Aorta (tissue), 5 donors: ENCODE data around the gene PRPH. TPM values are rescaled to one million over a fixed set of nuclear protein-coding genes. Genes with fewer than 3 reads are reported as not detected.
"Not testable (repeated sequence)": the region's sequence is repeated elsewhere in the genome, so short reads cannot be mapped to it uniquely, and the experiment has no call there.

Source experiments
- ATAC-seq: fragments of 200-7000 bp; cut with Tn5 transposase; one replicate; pipeline ENCODE4 v1.9.1; 2022; ENCODE audit warnings: moderate library complexity; ENCODE audit not compliant: low FRiP score
- DNase-seq, 2 donors: peaks; one replicate each; pipeline ENCODE4 v3.0.0-alpha.2; 2020
- H3K27ac ChIP-seq, 2 donors: one replicate each; pipeline ENCODE4 v1.5.1; 2013; ENCODE audit warnings: low read length in 2 of 2, mild to moderate bottlenecking in 2 of 2, moderate library complexity in 2 of 2, control low read depth in 1 of 2, inconsistent platforms in 1 of 2, low read depth in 1 of 2
- H3K27me3 ChIP-seq, 2 donors: one replicate each; pipeline ENCODE4 v1.6.1; 2013; ENCODE audit warnings: control low read depth in 1 of 2, low read length in 1 of 2, mild to moderate bottlenecking in 1 of 2, moderate library complexity in 1 of 2; ENCODE audit not compliant: insufficient read depth in 2 of 2, control insufficient read depth in 1 of 2
- H3K36me3 ChIP-seq, 2 donors: one replicate each; pipeline ENCODE4 v1.6.1; 2013; ENCODE audit warnings: control low read depth in 1 of 2, low read length in 1 of 2, mild to moderate bottlenecking in 1 of 2; ENCODE audit not compliant: insufficient read depth in 2 of 2, control insufficient read depth in 1 of 2
- H3K4me1 ChIP-seq, 2 donors: one replicate each; pipeline ENCODE4 v1.6.1; 2013; ENCODE audit warnings: low read length in 2 of 2, control low read depth in 1 of 2, mild to moderate bottlenecking in 1 of 2, moderate library complexity in 1 of 2; ENCODE audit not compliant: insufficient read depth in 2 of 2, control insufficient read depth in 1 of 2
- H3K4me3 ChIP-seq, 2 donors: one replicate each; pipeline ENCODE4 v1.5.1; 2013; ENCODE audit warnings: low read length in 2 of 2, control low read depth in 1 of 2, mild to moderate bottlenecking in 1 of 2
- H3K9me3 ChIP-seq: one replicate; pipeline ENCODE4 v1.6.1; 2013; ENCODE audit warnings: mild to moderate bottlenecking, low read length; ENCODE audit not compliant: control insufficient read depth
- WGBS, 2 donors: extraction: QIAGEN DNeasy Blood & Tissue Kit; methylation state at CpG; one replicate each; pipeline ENCODE4 v1.1.7; 2013; 5-methylcytosine and 5-hydroxymethylcytosine counted together
- intact Hi-C, 2 donors: fragments of 100-400 bp; cut with DNase I; formaldehyde crosslinking; loops; one replicate each; pipeline versions ENCODE4 v1.14.2 to v1.15.0; 2022
- polyA plus RNA-seq, 2 donors: library from polyadenylated mRNA; stranded (reverse); fragments of 200-250 nt; gene quantifications; one replicate each; pipeline ENCODE4 v1.2.3, GENCODE V29; 2013
- total RNA-seq, 2 donors: library from RNA; stranded (reverse); fragmentation: NEBNext Ultra II Directional; extraction: Animal tissue kit (Norgen Biotek cat#: 25700); gene quantifications; one replicate each; pipeline ENCODE4 v1.2.1, GENCODE V29; 2021
- donor health status: healthy with polysubstance abuse.
- donor health status: Bipolar disorder and iron deficiency.
- donor health status: DM: no; HTN: no; CAD: no.
- donor health status: DM: no; HTN: no; CAD: no.
- donor health status: DM: yes; HTN: yes; CAD: no.

The PRPH gene
- total and polyA plus RNA-seq, 4 donors: 0.49 to 13.8 (median 5.4) TPM; not detected in 1

DNA sequence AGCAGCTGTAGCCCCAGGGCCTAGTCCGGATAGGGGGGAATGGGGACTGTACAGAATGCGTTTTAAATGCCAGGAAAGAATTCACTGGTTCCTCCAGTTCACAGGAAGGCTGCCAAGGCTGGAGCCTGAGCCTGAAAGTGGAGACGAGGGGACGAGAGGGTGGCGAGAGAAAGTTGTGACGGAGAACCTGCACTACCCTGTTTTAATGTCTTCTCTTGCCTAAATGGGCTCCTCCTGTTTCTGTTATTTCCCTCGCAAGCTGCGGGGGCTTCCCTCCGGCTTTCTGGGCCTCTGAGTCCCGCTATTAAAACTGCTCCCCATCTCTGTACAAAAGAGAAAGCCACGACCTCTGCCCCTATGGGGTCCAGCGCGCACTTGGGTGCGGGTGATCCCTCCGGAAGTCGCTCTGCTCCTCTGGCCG is 37.5 kb downstream of the PRPH start:
- intact Hi-C loops: loop anchor here in 1 of 2 donors (5.0 kb wide), 1 partner anchor 45 kb away; no protein-coding TSS in a partner anchor
- Histone ChIP-seq H3K9me3 (no peaks in the 10 kb centered on the region), H3K4me3 (no peak overlapping the region), H3K4me1 (no peaks in the 10 kb centered on the region), H3K36me3 (no peaks in the 10 kb centered on the region), H3K27ac (no peak overlapping the region), H3K27me3 (no peaks in the 10 kb centered on the region)
- ATAC-seq (no peak), DNase-seq (no peak)
- 78 to 83% methylated on average over 17 of the region's 17 CpGs for WGBS, 2 donors

DNA sequence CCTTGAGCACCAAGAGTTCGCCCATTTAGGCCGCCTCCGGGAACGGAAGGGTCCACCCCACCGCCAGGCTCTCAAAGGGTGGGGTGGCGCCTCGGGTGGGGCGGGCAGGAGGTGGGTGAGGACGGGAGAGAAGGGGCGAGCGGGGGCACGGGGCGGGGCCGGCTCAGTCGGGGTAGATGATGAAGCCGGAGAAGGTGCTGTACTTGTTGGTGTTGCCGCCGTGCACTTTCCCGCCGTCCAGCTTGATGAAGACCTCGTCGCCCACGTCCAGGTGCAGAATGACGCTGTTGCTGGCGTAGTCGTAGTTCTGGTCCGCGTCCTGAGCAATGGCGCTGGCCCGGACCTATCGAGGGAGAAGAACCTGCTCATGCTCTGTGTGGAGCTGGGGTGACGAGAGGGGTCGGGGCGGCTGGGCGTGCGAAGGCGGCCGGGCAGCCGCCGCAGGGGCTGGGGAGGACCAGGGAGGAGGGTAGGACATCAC is 38.0 kb downstream of the PRPH start:
- ATAC-seq: no peak
- H3K4me3 ChIP-seq: no peak overlapping the region
- no peak for DNase-seq
- H3K27ac ChIP-seq: no peak overlapping the region
- 33 to 44% methylated on average over 34 to 40 of the region's 40 CpGs for WGBS, 2 donors
- no peaks in the 10 kb centered on the region for H3K9me3 ChIP-seq
- H3K4me1 ChIP-seq: no peaks in the 10 kb centered on the region
- no peaks in the 10 kb centered on the region for H3K36me3 ChIP-seq
- intact Hi-C loops: loop anchor here in 1 of 2 donors (5.0 kb wide), 1 partner anchor 46 kb away; no protein-coding TSS in a partner anchor
- no peaks in the 10 kb centered on the region for H3K27me3 ChIP-seq

DNA sequence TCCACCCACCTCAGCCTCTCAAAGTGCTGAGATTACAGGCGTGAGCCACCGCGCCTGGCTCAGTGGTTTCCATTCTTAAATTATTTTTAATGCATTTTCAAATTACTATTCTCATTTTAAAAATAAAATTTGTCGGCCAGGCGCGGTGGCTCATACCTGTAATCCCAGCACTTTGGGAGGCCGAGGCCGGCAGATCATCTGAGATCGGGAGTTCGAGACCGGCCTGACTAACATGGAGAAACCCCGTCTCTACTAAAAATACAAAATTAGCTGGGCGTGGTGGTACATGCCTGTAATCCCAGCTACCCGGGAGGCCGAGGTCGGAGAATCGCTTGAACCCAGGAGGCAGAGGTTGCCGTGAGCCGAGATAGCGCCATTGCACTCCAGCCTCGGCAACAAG is 38.8 kb downstream of the PRPH start:
- 71 to 73% methylated on average over 21 of the region's 21 CpGs for WGBS, 2 donors
- not testable (repeated sequence) for ATAC-seq, H3K9me3 ChIP-seq, H3K4me3 ChIP-seq, DNase-seq, H3K36me3 ChIP-seq, H3K27ac ChIP-seq, H3K27me3 ChIP-seq, H3K4me1 ChIP-seq
- intact Hi-C loops: loop anchor here in 1 of 2 donors (5.0 kb wide), 1 partner anchor 46 kb away; no protein-coding TSS in a partner anchor

DNA sequence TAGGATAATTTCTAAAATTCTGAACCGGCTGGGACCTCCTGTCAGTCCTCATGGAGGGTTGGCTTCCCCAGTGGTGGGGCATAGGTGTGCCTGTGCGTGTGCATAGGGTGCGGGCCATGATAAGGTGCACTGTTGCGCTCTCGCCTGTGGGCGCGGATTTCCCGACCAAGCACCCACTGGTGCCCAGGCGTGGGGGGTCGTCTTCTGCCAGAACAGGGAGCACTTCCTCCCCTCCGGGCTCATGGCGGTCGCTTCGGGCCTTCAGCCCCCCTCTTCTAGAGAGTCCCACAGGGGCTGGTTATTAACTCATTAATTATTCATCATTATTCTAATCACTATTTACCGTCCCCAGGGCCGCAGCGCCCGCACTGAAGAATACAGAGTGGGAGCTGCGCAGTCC is 39.3 kb downstream of the PRPH start:
- WGBS, 2 donors: 85 to 89% methylated on average over 19 of the region's 19 CpGs
- ATAC-seq (no peak), DNase-seq (no peak)
- Histone ChIP-seq H3K4me1 (no peaks in the 10 kb centered on the region), H3K27ac (no peak overlapping the region), H3K4me3 (no peak overlapping the region), H3K9me3 (no peaks in the 10 kb centered on the region), H3K36me3 (no peaks in the 10 kb centered on the region), H3K27me3 (no peaks in the 10 kb centered on the region)
- intact Hi-C loops: loop anchor here in 1 of 2 donors (5.0 kb wide), 1 partner anchor 47 kb away; no protein-coding TSS in a partner anchor

DNA sequence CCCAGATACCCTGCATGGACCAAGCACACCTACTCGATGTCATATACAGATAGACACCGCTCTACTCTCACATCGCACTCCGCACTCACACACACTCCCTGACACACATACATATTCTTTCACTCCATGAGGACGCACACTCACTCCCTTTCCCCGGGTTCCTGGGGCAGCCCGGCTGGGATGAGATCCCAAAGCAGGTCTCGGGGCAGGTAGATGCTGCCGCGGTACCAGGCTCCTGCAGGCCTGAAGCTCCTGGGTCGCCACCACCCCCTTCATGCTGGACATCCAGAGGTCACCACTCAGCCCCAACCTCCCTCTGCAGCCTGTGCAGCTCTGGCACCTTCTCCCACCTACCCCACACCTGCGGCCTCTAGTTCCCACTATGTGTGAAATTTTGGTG is 39.7 kb downstream of the PRPH start:
- Histone ChIP-seq H3K9me3 (no peaks in the 10 kb centered on the region), H3K27me3 (no peaks in the 10 kb centered on the region), H3K4me3 (no peak overlapping the region), H3K36me3 (no peaks in the 10 kb centered on the region), H3K27ac (no peak overlapping the region), H3K4me1 (no peaks in the 10 kb centered on the region)
- ATAC-seq: no peak
- intact Hi-C loops: loop anchor here in 1 of 2 donors (5.0 kb wide), 1 partner anchor 47 kb away; no protein-coding TSS in a partner anchor
- WGBS, 2 donors: 87 to 88% methylated on average over 12 of the region's 12 CpGs
- no peak for DNase-seq

DNA sequence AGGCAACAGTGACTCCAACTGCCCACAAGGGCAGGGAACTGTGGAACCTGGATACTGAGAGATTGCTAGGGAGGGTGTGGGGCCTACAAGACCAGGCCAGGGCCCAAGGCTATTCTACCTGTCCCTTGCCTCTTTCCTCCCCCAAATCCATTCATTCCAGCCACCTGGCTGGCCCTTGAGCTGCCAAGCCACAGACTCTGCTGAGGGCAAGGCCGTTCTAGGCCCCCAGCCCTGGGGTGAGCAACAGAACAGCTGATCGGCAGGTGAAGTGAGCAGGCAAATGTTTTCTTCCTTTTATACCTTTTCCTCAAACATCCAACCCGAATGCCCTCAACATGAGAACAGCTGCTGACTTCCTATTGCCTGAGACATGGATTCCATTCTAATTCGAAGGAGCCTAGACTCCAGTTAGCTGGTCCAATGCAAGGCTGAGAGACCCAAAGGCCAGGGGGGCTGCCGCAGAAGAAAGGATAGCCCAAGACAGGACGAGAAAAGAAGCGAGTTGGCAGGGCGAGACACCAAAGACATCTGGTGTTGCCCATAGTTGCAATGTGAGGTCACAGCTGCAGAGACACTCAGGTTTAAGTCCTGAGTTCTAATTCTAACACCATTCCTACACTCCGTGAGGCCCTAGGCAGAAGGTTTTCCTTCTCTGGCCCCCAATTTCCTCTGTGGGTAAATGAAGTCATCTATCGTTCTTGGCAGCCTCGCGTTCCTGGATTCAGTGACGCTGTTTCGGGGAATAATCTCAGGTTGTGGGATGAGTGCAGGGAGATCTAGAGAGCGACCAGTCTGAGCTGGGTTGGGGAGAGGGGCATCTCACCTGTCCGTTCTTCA is 40.4 kb downstream of the PRPH start:
- ATAC-seq (no peak), DNase-seq (peak in 1 of 2 donors; percentile 36)
- intact Hi-C loops: no loop called here
- H3K36me3 ChIP-seq: no peaks in the 10 kb centered on the region
- 66 to 71% methylated on average over 16 of the region's 16 CpGs for WGBS, 2 donors
- no peak overlapping the region for H3K4me3 ChIP-seq
- H3K27ac ChIP-seq: no peak overlapping the region
- no peaks in the 10 kb centered on the region for H3K9me3 ChIP-seq
- H3K4me1 ChIP-seq: no peaks in the 10 kb centered on the region
- no peaks in the 10 kb centered on the region for H3K27me3 ChIP-seq

DNA sequence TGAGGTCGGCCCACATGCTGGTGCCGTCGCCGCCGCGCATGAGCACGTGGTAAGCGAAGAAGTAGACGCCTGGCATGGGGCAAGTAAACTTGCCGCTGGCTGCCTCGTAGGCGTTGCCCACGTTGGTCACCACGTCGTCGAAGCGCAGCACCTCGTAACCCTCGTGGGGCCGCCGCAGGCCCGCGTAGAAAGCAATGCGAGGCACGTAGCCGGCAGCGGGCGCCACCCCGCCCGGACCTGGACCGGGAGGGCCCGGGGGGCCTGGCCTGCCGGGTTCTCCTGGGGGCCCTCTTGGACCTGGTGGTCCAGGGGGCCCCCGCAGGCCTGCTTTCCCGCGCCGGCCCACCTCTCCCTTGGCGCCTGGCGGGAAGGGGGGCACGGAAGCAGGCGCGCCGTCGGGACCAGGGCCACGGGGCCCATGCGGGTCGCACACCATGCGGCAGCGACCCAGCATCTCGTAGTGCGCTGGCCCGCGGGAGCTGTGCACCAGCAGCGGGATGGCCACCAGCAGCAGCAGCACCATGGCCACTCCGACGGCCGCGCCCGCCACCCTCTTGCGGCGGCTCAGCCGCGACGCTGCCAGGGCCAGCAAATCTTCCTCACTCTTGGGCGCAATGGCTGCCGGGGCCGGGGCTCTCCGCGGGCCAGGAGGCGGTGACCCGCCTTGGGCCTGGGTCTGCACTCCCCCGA is 41.2 kb downstream of the PRPH start:
- intact Hi-C loops: loop anchor here in 1 of 2 donors (2.0 kb wide), 1 partner anchor 47 kb away; no protein-coding TSS in a partner anchor
- Histone ChIP-seq H3K27me3 (no peaks in the 10 kb centered on the region), H3K4me3 (no peak overlapping the region), H3K4me1 (no peaks in the 10 kb centered on the region), H3K36me3 (no peaks in the 10 kb centered on the region), H3K27ac (no peak overlapping the region), H3K9me3 (no peaks in the 10 kb centered on the region)
- DNase-seq (peak in 1 of 2 donors; percentile 71), ATAC-seq (no peak)
- 18 to 23% methylated on average over 52 to 72 of the region's 72 CpGs for WGBS, 2 donors

DNA sequence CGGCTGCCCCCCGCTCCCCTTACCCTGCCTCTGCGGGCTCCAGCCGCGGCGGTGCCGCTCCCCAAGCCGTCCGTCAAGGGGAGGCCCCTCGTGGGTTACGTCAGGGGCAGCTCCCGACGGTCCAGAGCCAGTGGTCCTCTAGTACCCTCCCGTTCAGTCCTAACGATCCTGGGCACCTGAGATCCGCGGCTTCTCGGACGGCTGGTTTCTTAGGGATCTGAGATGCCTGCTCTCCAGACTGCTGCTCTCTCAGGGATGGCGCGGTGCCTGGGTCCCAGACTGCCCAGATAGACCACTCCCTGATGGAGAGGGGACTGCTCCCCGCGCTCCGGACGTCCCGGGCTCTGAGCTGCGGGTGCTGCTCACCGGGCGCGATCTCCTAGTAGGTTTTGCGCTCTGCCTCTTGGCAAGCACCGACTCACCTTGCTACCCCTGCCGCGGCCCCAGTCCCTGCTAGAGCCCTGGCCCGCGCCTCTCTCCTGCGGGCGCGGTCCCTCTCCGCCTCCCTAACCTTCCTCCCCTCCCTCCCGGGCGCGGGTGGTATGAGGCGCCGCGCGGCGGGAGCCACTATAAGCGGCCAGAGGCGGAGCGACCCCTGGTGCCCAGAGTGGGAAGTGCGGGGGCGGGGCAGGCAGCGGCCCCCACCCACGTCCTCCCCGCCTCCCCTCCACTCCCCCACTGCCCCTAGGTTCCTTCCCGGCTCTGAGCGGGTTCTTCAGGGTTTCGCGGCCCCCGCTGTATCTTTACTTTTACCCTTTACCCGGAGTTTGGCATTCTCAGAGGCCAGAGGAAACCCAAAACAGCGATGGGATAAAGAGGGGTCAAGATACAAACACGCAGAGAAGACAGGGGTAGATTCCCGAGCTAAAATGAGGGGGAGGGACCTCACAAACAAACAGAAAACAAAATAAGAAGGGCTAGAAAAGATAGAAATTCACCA is 42.0 kb downstream of the PRPH start, which contains the start of gene C1QL4:
TSS of gene C1QL4 (minus strand) at position 544 of the 940 bp plus-strand sequence. CDS start 711 bp downstream, outside the sequence.
- Histone ChIP-seq H3K27me3 (no peaks in the 10 kb centered on the region), H3K4me3 (peak within 1 kb of the TSS in 1 of 2 donors; percentile 31), H3K9me3 (no peaks in the 10 kb centered on the region), H3K27ac (no peak within 1 kb of the TSS), H3K36me3 (no peaks in the 10 kb centered on the region), H3K4me1 (no peaks in the 10 kb centered on the region)
- DNase-seq: peak; percentile 85 to 96
- WGBS, 2 donors: 2% methylated on average over 45 to 65 of the region's 65 CpGs
- ATAC-seq: peak; percentile 91
- intact Hi-C loops: loop anchor here in 1 of 2 donors (2.0 kb wide), 1 partner anchor 48 kb away; no protein-coding TSS in a partner anchor
